Fibroblast of peridontal ligament (primary cell): ENCODE data around the gene UBAP1L.
"Not testable (repeated sequence)": the region's sequence is repeated elsewhere in the genome, so short reads cannot be mapped to it uniquely, and the experiment has no call there.

Source experiments
- DNase-seq: peaks from one replicate; pipeline ENCODE4 v3.0.0-alpha.2; 2010; ENCODE audit errors: extremely low read depth

UBAP1L gene

GRCh38 chr15:65084500-65085206, 30.3 kb downstream of the UBAP1L start:
- no peak for DNase-seq

- DNase-seq = peak; percentile 68
Observed at GRCh38 chr15:65083262-65083701, 31.7 kb downstream of the UBAP1L start.

GRCh38 chr15:65082303-65082953, 32.6 kb downstream of the UBAP1L start:
- DNase-seq = no peak

- no peak for DNase-seq
Observed at GRCh38 chr15:65081758-65082157, 33.2 kb downstream of the UBAP1L start.

GRCh38 chr15:65081270-65081669, 33.7 kb downstream of the UBAP1L start:
- DNase-seq = no peak

- DNase-seq = no peak
Observed at GRCh38 chr15:65079580-65079979, 35.4 kb downstream of the UBAP1L start.

- DNase-seq = peak; percentile 57
Observed at GRCh38 chr15:65077981-65078352, 37.0 kb downstream of the UBAP1L start.

GRCh38 chr15:65077291-65077980, 37.6 kb downstream of the UBAP1L start:
- no peak for DNase-seq

- no peak for DNase-seq
Observed at GRCh38 chr15:65076486-65077290, 38.3 kb downstream of the UBAP1L start, which contains the start of gene KBTBD13. Gene KBTBD13 (plus strand): TSS chr15:65076746. CDS start chr15:65076816, 70 bp downstream.

GRCh38 chr15:65075607-65076395, 39.2 kb downstream of the UBAP1L start:
- DNase-seq = not testable (repeated sequence)

GRCh38 chr15:65074946-65075345, 40.1 kb downstream of the UBAP1L start:
- DNase-seq = not testable (repeated sequence)

GRCh38 chr15:65072617-65073016, 42.4 kb downstream of the UBAP1L start:
- no peak for DNase-seq

GRCh38 chr15:65072027-65072426, 43.0 kb downstream of the UBAP1L start:
- peak; percentile 22 for DNase-seq

- DNase-seq = no peak
Observed at GRCh38 chr15:65071381-65071811, 43.6 kb downstream of the UBAP1L start.

- no peak for DNase-seq
Observed at GRCh38 chr15:65069779-65070546, 45.0 kb downstream of the UBAP1L start.

GRCh38 chr15:65069179-65069578, 45.8 kb downstream of the UBAP1L start:
- peak; percentile 99 for DNase-seq

GRCh38 chr15:65068403-65068788, 46.6 kb downstream of the UBAP1L start:
- DNase-seq = peak; percentile 82

- DNase-seq = no peak
Observed at GRCh38 chr15:65067645-65068402, 47.2 kb downstream of the UBAP1L start, which contains the start of gene RASL12. Gene RASL12 (minus strand): TSS chr15:65067991. CDS start chr15:65067835, 156 bp downstream.

- DNase-seq = no peak
Observed at GRCh38 chr15:65067317-65067644, 47.7 kb downstream of the UBAP1L start.
